ENCODE data around the gene TAB3.

TAB3 gene

DNA sequence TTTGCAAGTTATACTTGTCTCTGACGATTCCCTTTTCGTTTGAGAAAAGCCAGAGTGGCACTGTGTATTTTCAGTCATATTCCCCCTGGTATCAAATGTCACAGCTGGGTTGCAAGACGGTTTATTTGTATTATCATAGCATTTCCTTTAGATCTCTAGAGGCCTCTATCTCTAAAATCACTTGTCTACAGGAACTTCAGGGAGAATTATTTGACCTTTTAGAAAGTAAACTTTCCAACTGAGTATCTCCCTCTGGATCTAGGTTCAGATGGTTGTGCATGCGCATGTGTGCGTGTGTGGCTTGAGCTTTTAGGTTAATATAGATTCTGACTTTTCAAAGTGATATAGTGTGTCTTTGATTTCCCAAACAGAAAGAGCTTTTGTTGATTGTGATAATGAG is 15.1 kb upstream of the TAB3 start:
- no peak overlapping the region for H3K4me3 ChIP-seq (ENCODE audit: low read depth, low read length)
- TF ChIP-seq, protein P1, sequence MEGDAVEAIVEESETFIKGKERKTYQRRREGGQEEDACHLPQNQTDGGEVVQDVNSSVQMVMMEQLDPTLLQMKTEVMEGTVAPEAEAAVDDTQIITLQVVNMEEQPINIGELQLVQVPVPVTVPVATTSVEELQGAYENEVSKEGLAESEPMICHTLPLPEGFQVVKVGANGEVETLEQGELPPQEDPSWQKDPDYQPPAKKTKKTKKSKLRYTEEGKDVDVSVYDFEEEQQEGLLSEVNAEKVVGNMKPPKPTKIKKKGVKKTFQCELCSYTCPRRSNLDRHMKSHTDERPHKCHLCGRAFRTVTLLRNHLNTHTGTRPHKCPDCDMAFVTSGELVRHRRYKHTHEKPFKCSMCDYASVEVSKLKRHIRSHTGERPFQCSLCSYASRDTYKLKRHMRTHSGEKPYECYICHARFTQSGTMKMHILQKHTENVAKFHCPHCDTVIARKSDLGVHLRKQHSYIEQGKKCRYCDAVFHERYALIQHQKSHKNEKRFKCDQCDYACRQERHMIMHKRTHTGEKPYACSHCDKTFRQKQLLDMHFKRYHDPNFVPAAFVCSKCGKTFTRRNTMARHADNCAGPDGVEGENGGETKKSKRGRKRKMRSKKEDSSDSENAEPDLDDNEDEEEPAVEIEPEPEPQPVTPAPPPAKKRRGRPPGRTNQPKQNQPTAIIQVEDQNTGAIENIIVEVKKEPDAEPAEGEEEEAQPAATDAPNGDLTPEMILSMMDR (IDR thresholded peaks at IDR 0.05; ENCODE audit: low read depth, low read length) = no peak

DNA sequence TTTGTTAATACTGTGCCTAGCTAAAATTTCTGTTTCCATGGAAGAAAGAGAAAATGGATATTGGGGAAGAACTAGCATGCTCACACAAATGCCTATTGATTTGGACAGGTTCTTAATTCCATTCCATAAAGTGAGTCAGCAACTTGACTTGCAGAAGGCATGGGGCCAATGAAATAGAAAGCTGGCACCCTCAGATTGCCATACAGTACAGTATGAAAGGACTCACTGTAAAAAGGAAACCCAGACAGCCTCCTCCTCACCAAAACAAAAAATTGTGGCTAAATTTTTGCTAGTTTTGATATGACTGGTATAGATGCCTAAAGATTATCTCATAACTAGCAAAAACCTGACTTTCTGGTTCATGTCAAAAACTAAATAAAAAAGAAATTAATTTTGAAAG is 11.2 kb upstream of the TAB3 start:
- TF ChIP-seq, protein P1 (IDR thresholded peaks at IDR 0.05; ENCODE audit: low read depth, low read length) = no peak
- H3K4me3 ChIP-seq (ENCODE audit: low read depth, low read length) = no peak overlapping the region

DNA sequence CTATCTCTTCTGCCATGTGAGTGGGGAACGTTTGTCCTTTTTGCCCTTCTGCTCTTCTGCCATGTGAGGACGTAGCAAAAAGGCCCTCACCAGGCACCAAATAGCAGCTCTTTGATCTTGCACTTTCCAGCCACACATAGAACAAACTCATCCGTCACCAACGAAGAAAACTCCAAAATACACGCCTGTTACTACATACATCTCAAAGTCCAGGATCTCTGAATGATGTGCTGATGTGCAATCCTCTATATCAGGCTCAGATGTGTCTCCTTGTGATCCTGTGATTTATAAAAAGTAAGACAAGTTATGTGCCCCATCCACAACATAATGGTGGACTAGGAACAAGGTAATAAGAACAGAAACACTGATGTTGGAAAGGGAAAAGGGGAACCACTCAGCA is 9.8 kb upstream of the TAB3 start:
- no peak overlapping the region for H3K4me3 ChIP-seq (ENCODE audit: low read depth, low read length)
- TF ChIP-seq, protein P1 (IDR thresholded peaks at IDR 0.05; ENCODE audit: low read depth, low read length) = no peak

DNA sequence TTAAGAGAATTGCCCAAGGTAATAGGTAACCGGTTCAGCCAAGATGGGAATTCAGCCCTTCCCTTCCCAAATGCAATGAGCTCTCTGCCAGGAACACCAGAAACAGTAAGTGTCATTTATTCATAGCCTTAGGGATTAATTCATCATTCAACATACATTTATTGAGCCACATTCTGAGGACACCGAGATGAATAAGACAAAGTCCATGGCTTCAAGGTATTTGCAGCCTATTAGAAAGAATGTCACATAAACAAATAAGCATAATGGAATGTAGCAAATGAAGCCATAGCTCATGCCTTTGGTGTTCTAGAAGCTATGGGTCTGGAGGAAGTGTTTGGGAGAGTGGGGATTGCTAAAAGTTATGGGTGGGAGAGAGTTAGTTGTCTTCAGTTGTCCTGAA is 6.3 kb upstream of the TAB3 start:
- TF ChIP-seq, protein P1 (IDR thresholded peaks at IDR 0.05; ENCODE audit: low read depth, low read length) = no peak

DNA sequence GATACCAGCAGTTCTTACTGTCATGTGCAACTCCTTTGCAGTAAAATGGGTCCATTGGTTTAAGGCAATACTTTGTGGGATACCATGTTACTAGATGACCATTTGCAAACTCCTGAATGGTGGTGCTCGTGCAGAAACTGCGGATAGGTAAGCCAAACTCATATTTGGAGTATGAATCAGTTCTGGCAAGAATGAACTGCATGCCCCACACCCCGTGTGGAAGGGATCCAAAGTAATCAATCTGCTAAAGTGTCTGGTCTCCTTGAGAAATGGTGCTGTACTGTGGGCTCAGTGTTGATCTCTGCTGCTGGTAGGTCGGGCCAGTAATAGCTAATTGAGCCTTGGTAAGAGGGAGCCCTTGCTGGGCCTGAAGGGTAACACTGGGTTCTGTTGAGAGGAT is 4.2 kb upstream of the TAB3 start:
- TF ChIP-seq, protein P1 (IDR thresholded peaks at IDR 0.05; ENCODE audit: low read depth, low read length) = no peak

More for the DNA sequence above, 6.3 kb upstream of the TAB3 start:
- H3K4me3 ChIP-seq (ENCODE audit: low read depth, low read length) = no peak overlapping the region

DNA sequence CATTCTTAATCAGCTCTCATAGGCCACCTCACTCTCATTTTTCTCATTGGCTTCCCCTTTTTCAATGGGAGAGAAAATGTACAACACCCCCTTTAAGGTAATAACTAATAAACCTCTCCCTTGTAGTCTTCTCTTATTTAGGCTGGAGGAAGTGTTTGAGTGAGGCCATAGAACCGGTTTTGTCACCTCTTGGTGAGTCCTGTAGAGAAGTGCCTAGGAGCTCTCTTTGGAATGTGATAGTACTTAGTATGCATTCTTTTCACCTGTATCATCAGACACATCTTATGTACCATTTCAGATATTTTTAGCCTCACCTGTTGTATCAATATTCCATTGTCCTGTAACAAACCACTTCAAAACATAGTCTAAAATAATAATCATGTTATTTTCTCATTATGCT is 3.5 kb upstream of the TAB3 start:
- TF ChIP-seq, protein P1 (IDR thresholded peaks at IDR 0.05; ENCODE audit: low read depth, low read length) = no peak
- H3K4me3 ChIP-seq (ENCODE audit: low read depth, low read length) = no peak overlapping the region

More for the DNA sequence above, 4.2 kb upstream of the TAB3 start:
- no peak overlapping the region for H3K4me3 ChIP-seq (ENCODE audit: low read depth, low read length)

DNA sequence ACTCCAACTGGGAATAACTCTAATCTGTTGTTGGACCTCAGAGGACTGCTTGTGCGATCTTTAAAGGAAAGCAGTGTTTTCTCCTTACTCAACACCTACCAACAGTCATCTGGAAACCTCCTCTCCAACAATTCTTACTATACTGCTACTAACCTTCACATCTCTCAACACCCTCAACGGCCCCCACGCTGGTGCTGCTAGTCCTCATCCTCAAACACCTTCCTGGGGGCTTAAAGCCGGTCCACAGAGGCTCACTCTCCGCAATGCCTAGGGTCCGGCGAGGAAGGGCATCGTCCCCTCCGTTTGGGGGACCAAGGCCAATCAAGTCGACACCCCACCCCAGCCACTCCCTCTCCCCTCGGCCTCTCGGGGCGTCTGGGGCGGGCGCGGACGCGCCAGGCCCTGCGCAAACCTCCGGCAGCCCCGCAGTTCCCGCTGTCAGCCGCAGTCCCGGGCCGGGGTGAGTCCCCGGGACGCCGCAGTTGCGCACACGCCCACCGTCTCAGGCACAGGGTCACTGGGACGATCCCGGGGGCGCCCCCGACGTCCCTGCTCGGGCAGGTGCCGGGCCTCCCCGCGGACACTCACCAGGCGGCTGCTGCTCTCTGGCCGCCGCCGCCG is 418 bp downstream of the TAB3 start:
- TF ChIP-seq, protein P1 (IDR thresholded peaks at IDR 0.05; ENCODE audit: low read depth, low read length) = no peak
- H3K4me3 ChIP-seq (ENCODE audit: low read depth, low read length) = peak overlapping the region; percentile 70

All from WI38 (cell line).